IPS DF 6.9 (cell line): ENCODE results near the gene C11orf87.

Source experiments
- DNase-seq: peaks from one replicate; pipeline ENCODE4 v3.0.0-alpha.2; 2013; ENCODE audit warnings: low read depth, low spot score
- H3K27ac ChIP-seq: one replicate; pipeline ENCODE4 v1.5.1; 2013; ENCODE audit warnings: low read length, control low read depth
- H3K27me3 ChIP-seq: 2 replicates; pipeline ENCODE4 v1.6.1; 2013; ENCODE audit warnings: mild to moderate bottlenecking, low read length; ENCODE audit not compliant: control insufficient read depth, insufficient read depth
- H3K36me3 ChIP-seq: 2 replicates; pipeline ENCODE4 v1.6.1; 2013; ENCODE audit warnings: low read length; ENCODE audit not compliant: control insufficient read depth, insufficient read depth
- H3K4me1 ChIP-seq: 2 replicates; pipeline ENCODE4 v1.6.1; 2013; ENCODE audit warnings: low read length; ENCODE audit not compliant: control insufficient read depth, insufficient read depth
- H3K4me3 ChIP-seq: 2 replicates; pipeline ENCODE4 v1.5.1; 2013; ENCODE audit warnings: mild to moderate bottlenecking, low read length
- H3K9me3 ChIP-seq: 2 replicates; pipeline ENCODE4 v1.6.1; 2013; ENCODE audit warnings: low read length, inconsistent platforms; ENCODE audit not compliant: control insufficient read depth, insufficient read depth
- WGBS: extraction: QIAGEN DNeasy Blood & Tissue Kit; methylation state at CpG from one replicate; pipeline ENCODE4 v1.1.7; 2013; ENCODE audit warnings: mixed read lengths, missing lambda C conversion rate; ENCODE audit not compliant: insufficient read length, insufficient coverage; 5-methylcytosine and 5-hydroxymethylcytosine counted together

The C11orf87 gene

DNA sequence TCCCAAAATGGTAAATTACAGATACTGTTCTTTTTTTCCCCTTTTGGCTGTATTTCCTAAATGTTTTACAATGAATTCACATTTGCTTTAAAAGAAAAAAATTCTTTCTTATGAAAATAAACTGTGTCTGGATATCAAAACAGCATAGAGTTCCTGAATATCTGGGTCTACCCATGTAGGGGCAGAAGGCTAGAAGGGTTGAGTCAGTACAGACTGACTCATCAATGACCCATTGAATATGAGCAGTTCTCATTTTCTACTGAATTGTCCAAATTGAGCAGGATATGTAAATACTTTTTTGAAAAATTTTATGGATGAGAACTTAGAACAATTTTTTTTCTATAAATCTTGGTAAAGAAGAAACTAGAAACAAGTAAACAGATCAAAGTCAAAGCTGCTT lies 16.3 kb upstream of the C11orf87 start:
- no peaks in the 10 kb centered on the region for H3K27me3 ChIP-seq
- H3K27ac ChIP-seq = no peak overlapping the region
- no peak for DNase-seq
- no peaks in the 10 kb centered on the region for H3K36me3 ChIP-seq
- no peak overlapping the region for H3K4me3 ChIP-seq
- H3K9me3 ChIP-seq = no peaks in the 10 kb centered on the region
- H3K4me1 ChIP-seq = no peaks in the 10 kb centered on the region

DNA sequence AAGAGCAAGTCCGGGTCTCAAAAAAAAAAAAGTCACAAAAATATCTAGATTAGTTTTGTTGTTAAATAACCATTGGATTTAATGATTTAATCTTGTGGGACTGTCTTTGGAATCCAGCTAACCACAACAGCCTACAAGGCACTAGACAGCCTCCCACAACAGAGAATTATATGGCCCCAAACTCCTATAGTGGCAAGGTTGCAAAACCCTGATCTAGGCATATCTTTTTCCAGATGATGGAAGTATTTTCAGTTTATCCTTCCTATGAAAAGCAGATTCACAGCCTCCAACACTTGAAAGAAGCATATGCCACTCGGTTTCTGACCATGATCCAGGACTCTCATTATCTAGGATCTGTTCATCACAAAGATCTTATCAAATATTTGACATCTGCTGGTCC lies 5.4 kb upstream of the C11orf87 start:
- DNase-seq = no peak
- no CpG with 5 or more reads among the region's 2 CpGs for WGBS
- Histone ChIP-seq H3K9me3 (no peaks in the 10 kb centered on the region), H3K27ac (no peak overlapping the region), H3K36me3 (no peaks in the 10 kb centered on the region), H3K4me1 (no peaks in the 10 kb centered on the region; the same call in 1 of the 2 replicates), H3K27me3 (peaks cover 2% of the 10 kb centered on the region; the same call in 1 of the 2 replicates), H3K4me3 (no peak overlapping the region)

DNA sequence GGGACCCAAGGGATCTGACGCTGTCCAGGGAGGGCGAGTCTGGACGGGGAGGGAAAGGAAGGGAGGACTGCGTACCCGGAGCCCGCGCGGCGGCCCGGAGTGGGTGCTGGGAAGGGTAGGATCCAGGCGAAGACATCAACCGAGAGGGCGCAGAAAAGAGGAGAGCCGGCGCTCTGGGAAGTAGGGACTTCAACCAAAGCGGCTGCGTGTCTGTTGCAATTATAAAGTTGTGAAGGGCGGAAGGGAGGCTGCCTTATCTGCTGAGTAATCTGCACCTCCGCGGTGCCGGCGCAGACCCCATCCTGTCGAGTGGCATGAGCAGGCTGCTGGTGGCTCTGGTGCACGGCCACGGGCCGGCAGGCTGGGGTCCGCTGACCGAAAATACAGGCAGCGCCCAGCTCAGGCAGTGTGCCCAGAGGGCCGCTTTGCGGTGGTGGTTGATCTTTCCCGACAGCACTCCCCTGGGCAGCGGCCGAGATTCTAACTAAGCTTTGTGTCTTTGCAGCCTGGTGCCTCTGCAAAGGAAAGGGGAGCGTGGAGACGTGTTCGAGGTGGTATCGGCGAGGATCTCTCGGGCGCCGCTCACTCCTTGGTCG lies 978 bp downstream of the C11orf87 start:
- Histone ChIP-seq H3K4me3 (peak overlapping the region; percentile 24; the same call in 1 of the 2 replicates), H3K4me1 (peaks cover 1% of the 10 kb centered on the region; the same call in 1 of the 2 replicates), H3K27ac (no peak overlapping the region), H3K36me3 (no peaks in the 10 kb centered on the region), H3K27me3 (peaks cover 21% of the 10 kb centered on the region), H3K9me3 (no peaks in the 10 kb centered on the region)
- WGBS = no CpG with 5 or more reads among the region's 43 CpGs
- DNase-seq = no peak

DNA sequence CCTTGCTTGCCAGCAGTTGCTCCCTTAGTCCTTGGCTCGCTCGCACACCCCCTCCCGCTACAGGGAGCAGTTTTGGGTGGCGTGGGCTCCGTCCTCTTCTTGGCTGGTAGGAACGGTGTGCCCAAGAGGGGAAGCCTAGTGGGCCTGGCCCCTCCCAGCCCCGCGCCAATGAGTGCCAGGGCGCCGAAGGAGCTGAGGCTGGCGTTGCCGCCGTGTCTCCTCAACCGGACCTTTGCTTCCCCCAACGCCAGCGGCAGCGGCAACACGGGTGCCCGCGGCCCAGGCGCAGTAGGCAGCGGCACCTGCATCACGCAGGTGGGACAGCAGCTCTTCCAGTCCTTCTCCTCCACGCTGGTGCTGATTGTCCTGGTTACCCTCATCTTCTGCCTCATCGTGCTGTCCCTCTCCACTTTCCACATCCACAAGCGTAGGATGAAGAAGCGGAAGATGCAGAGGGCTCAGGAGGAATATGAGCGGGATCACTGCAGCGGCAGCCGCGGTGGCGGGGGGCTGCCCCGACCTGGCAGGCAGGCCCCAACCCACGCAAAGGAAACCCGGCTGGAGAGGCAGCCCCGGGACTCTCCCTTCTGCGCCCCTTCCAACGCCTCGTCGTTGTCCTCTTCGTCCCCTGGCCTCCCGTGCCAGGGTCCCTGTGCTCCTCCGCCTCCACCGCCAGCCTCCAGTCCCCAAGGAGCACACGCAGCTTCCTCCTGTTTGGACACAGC lies 1.6 kb downstream of the C11orf87 start:
- Histone ChIP-seq H3K36me3 (no peaks in the 10 kb centered on the region), H3K9me3 (no peaks in the 10 kb centered on the region), H3K4me3 (peak overlapping the region; percentile 24; the same call in 1 of the 2 replicates), H3K27ac (no peak overlapping the region), H3K27me3 (peaks cover 21% of the 10 kb centered on the region), H3K4me1 (peaks cover 1% of the 10 kb centered on the region; the same call in 1 of the 2 replicates)
- WGBS = no CpG with 5 or more reads among the region's 45 CpGs
- DNase-seq = no peak

DNA sequence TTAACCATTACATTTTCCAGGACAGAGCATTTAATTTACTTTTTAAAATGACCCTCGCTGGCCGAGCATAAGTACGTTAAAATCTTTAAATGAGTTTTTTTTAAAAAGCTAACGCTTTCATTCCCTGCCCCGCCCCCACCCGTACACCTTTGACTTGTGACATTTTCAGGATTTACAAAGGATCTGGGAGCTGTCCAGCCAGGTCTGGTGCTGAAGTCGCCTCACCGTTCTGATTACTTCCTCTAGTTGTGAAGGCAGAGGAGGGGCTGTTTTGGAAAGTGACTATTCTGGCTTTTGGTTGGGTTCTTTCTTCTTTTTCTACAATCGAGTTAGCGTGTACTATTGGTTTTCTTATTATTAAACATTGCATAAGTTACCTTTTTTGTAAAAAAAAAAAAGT lies 2.9 kb downstream of the C11orf87 start:
- Histone ChIP-seq H3K9me3 (no peaks in the 10 kb centered on the region), H3K27me3 (peaks cover 21% of the 10 kb centered on the region), H3K27ac (no peak overlapping the region), H3K4me3 (no peak overlapping the region), H3K4me1 (peaks cover 1% of the 10 kb centered on the region; the same call in 1 of the 2 replicates), H3K36me3 (no peaks in the 10 kb centered on the region)
- WGBS = no CpG with 5 or more reads among the region's 10 CpGs
- no peak for DNase-seq

DNA sequence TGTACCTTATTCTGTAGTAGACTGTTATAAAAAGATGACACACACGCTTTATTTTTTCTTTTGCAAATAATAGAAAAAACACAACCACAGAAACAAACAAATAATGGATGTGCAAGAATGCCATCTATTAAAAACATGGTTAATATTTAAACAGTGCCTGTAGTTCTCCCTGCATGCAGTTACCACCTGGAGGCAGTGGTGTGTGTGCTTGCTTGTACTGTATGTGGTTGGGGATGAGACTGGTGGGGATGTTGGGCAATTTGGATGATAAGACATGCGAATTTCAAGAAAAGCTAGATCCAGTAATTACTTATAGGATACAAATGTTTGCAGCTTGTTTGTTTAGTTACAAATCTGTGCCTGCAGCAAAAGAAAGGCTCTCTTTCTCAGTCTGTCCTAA lies 3.6 kb downstream of the C11orf87 start:
- Histone ChIP-seq H3K4me3 (no peak overlapping the region), H3K27me3 (peaks cover 21% of the 10 kb centered on the region), H3K27ac (no peak overlapping the region), H3K9me3 (no peaks in the 10 kb centered on the region; the same call in 1 of the 2 replicates), H3K36me3 (no peaks in the 10 kb centered on the region), H3K4me1 (peaks cover 1% of the 10 kb centered on the region; the same call in 1 of the 2 replicates)
- no CpG with 5 or more reads among the region's 2 CpGs for WGBS
- no peak for DNase-seq

DNA sequence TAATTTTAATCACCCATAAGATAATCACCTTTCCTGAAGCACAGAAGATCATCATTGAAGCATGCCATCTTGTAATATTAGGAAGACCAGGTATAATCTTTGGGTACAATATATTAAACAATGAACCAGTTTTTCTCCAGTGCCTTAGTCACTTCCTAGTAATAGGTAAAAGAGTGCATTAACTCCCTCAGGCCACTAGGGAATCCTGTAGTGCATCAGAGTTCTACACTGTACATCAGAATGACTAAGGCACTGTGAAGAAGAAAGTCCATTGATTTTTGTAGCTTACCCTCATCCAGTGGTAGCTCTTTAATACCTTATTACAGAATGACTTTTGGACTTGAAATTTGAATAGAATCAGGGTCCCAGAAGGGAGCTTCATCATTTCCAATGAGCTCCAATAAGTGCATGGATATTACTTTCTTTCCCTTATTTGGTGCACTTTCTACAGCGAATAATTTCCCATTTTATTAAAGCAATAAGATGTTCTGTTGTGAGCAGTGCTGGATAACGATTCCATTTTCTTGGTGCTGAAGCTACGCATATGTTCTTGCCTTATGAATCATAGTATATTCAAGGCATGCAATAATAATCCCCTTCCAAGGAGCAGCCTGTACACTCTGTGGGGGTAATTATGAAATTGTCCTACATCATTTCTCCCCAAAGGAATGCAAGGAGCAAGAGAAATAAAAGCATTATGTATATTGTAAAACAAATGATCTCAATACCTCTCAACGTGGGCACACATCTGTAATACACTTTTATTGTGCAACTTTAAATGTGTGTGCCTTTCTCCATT lies 4.7 kb downstream of the C11orf87 start:
- Histone ChIP-seq H3K27ac (no peak overlapping the region), H3K9me3 (no peaks in the 10 kb centered on the region; the same call in 1 of the 2 replicates), H3K27me3 (peaks cover 20% of the 10 kb centered on the region), H3K36me3 (no peaks in the 10 kb centered on the region), H3K4me1 (peaks cover 1% of the 10 kb centered on the region; the same call in 1 of the 2 replicates), H3K4me3 (no peak overlapping the region)
- WGBS = no CpG with 5 or more reads among the region's 4 CpGs
- no peak for DNase-seq

DNA sequence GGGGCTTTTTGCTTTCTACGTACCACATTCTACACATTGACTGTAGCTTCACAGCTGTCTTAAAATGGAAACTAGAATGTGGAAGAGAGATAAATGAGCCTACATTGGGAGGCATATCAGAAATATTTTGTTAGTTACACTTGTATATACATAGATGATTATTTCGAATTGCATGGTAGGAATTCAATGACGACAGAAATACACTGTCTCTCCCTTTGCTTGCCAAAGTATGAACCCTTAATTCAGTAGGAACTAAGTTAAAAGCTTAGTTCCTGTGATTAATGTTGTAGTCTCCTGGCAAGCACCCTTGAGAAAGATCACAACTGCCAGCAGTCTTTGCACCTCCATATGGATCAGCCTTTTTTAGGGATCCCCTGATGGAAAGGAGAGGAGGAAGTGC lies 10.1 kb downstream of the C11orf87 start:
- Histone ChIP-seq H3K4me3 (no peak overlapping the region), H3K27me3 (no peaks in the 10 kb centered on the region), H3K27ac (no peak overlapping the region), H3K4me1 (no peaks in the 10 kb centered on the region), H3K36me3 (no peaks in the 10 kb centered on the region), H3K9me3 (no peaks in the 10 kb centered on the region; the same call in 1 of the 2 replicates)
- DNase-seq = no peak
- no CpG with 5 or more reads among the region's 3 CpGs for WGBS

DNA sequence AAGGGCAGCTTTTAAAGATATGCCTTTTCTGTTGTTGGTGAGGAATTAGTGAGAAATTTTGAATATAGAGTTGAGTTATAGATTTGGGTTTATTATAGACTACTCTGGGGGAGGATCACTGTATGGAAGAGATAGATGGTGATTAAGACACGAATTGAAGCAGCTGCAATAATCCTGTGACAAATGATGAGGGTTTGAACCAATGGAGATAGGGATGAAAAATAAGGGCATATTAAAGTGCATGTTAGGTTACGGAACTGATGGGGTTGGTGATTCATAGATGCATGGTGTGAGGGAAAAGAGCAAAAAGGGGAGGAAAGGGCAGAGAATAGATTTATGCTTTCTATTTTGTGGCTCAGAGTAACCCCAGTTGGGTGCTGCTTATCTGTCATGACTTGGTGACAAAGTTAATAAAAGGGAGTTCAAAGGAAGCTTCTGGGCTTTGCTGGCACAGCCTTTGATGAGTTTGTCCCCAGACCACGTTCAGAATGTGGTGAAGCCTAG lies 11.8 kb downstream of the C11orf87 start:
- Histone ChIP-seq H3K9me3 (no peaks in the 10 kb centered on the region; the same call in 1 of the 2 replicates), H3K4me3 (no peak overlapping the region), H3K36me3 (no peaks in the 10 kb centered on the region), H3K27ac (no peak overlapping the region), H3K4me1 (no peaks in the 10 kb centered on the region), H3K27me3 (no peaks in the 10 kb centered on the region)
- WGBS = no CpG with 5 or more reads among the region's 3 CpGs
- no peak for DNase-seq

DNA sequence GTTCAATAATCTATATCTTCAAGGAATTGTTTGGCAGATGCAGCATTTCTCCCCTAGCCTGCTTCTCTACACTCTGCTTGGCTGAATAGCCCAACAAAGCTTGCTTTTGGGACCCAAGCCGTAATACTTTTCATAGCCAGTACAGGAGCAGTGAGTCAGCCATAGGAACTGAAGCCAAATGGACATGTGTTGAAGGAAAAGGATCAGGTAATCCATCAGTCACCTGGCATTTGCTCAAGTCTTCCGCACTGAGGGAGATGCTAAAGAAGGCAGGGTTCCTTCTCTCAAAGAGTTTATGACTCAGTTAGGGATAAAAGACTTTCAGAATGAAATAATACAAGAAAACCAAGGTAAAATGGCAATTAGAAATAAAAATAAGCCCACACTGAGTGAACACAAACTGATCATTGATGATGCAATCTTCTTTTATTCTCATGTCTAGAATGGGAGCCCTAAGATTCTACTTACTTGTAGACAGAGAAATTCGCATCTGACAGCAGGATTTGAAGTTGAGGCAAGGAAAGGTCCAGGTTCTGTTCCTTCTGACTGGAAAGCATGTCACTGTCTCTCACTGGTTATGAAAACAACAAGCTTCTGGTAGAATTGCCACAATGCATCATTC lies 13.2 kb downstream of the C11orf87 start:
- no peak overlapping the region for H3K4me3 ChIP-seq
- no peaks in the 10 kb centered on the region for H3K27me3 ChIP-seq
- no peak overlapping the region for H3K27ac ChIP-seq
- no peak for DNase-seq
- H3K4me1 ChIP-seq = no peaks in the 10 kb centered on the region
- WGBS = no CpG with 5 or more reads among the region's 3 CpGs
- no peaks in the 10 kb centered on the region; the same call in 1 of the 2 replicates for H3K9me3 ChIP-seq
- no peaks in the 10 kb centered on the region for H3K36me3 ChIP-seq
